ENCODE data around the gene UBE2E1. TPM values are rescaled to one million over a fixed set of nuclear protein-coding genes. Genes with fewer than 3 reads are reported as not detected.

Gene UBE2E1
- total RNA-seq, 4 donors from 2014 or later = 61.6 to 88.4 (median 79.6) TPM

GRCh38 chr3:23806534-23807423 is 1.0 kb downstream of the UBE2E1 start:
- TF ChIP-seq POLR2A (IDR thresholded peaks at IDR 0.05) (no peak), CTCF (IDR thresholded peaks at IDR 0.05) (no peak)
- H3K4me1 ChIP-seq = peaks cover 12 to 27% of the 10 kb centered on the region in 2 donors
- intact Hi-C loops (cut with DNase I) = no loop called here
- peak; percentile 29 to 35 for DNase-seq
- peak overlapping the region; percentile 84 to 94 (median 93) for H3K27ac ChIP-seq
- H3K9me3 ChIP-seq = no peaks in the 10 kb centered on the region
- H3K27me3 ChIP-seq = no peaks in the 10 kb centered on the region
- peak overlapping the region; percentile 54 to 88 (median 83) for H3K4me3 ChIP-seq (replicated peaks in 1 of 3)
- WGBS, 2 donors = 2 to 3% methylated on average over 21 to 33 of the region's 71 CpGs
- H3K36me3 ChIP-seq = no peaks in the 10 kb centered on the region

GRCh38 chr3:23807424-23808015 is 1.8 kb downstream of the UBE2E1 start:
- TF ChIP-seq POLR2A (IDR thresholded peaks at IDR 0.05) = peak in 1 of 2 donors; percentile 41
- no peak for TF ChIP-seq CTCF (IDR thresholded peaks at IDR 0.05)
- 49 to 57% methylated on average over 5 of the region's 5 CpGs for WGBS, 2 donors
- DNase-seq = no peak
- no peaks in the 10 kb centered on the region for H3K36me3 ChIP-seq
- peaks cover 17 to 27% of the 10 kb centered on the region in 2 donors for H3K4me1 ChIP-seq
- H3K27ac ChIP-seq = peak overlapping the region in 2 of 3 donors; percentile 93 to 94
- H3K9me3 ChIP-seq = no peaks in the 10 kb centered on the region
- H3K27me3 ChIP-seq = no peaks in the 10 kb centered on the region
- peak overlapping the region in 2 of 3 donors; percentile 54 to 88 for H3K4me3 ChIP-seq (replicated peaks in 1 of 3)
- intact Hi-C loops (cut with DNase I) = no loop called here

DNA sequence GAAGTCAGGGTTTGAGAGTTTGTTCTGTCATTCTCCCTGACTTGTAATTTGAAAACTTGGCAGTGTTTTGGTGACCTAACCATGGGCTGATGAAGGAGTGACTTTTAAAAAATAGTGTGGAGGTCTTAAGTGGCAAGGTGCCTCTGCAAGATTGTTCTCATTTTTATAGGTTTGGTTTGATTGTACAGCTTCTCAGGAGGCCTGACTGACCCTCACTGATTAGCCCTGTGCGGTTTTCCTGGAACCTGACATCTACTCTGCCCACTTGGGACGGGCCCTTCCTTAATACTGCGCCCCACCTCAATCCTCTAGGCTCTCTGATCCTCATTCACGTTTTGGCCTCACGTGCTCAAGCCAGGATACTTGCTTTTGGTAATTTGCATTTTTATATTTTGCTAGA is 2.8 kb downstream of the UBE2E1 start:
- Histone ChIP-seq H3K27ac (peak overlapping the region in 1 of 3 donors; percentile 94), H3K4me1 (peaks cover 17 to 27% of the 10 kb centered on the region in 2 donors), H3K27me3 (no peaks in the 10 kb centered on the region), H3K4me3 (replicated peaks in 1 of 3) (no peak overlapping the region), H3K9me3 (no peaks in the 10 kb centered on the region), H3K36me3 (no peaks in the 10 kb centered on the region)
- WGBS, 2 donors = 79 to 82% methylated on average over 5 of the region's 5 CpGs
- intact Hi-C loops (cut with DNase I) = no loop called here
- no peak for DNase-seq
- no peak for TF ChIP-seq CTCF (IDR thresholded peaks at IDR 0.05)
- no peak for TF ChIP-seq POLR2A (IDR thresholded peaks at IDR 0.05)

DNA sequence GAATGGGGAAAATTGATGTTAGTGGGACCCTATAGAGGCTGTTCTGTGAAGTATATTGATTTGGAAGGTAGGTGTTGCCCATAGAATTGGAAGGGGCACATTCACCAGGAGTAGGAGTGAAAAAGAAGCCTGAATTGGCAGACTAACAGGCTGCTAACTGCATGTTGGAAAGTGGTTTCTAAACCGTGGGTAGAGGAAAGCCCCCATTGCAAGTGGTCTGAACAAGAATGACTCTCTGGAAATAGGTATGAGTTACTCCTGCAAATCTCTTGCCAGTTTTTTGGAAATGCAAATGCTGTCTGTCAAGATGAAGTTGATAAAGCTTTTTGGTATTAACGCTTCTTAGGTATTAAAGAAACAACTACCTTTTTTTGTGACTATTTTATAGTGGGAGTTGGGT is 3.5 kb downstream of the UBE2E1 start:
- 64 to 65% methylated on average over 2 of the region's 2 CpGs for WGBS, 2 donors
- TF ChIP-seq CTCF (IDR thresholded peaks at IDR 0.05) (no peak), POLR2A (IDR thresholded peaks at IDR 0.05) (no peak)
- Histone ChIP-seq H3K9me3 (no peaks in the 10 kb centered on the region), H3K36me3 (no peaks in the 10 kb centered on the region), H3K27ac (no peak overlapping the region), H3K4me1 (peaks cover 17 to 27% of the 10 kb centered on the region in 2 donors), H3K4me3 (replicated peaks in 1 of 3) (no peak overlapping the region), H3K27me3 (no peaks in the 10 kb centered on the region)
- intact Hi-C loops (cut with DNase I) = no loop called here
- no peak for DNase-seq

Measured in thyroid gland (tissue), 4 donors.